Urothelium cell line (cell line): ENCODE results near the gene LCP1.

ENCODE experiments used
- DNase-seq: peaks from one replicate; pipeline ENCODE4 v3.0.0; 2011; ENCODE audit warnings: low spot score, mixed read lengths
- FAIRE-seq: peaks from 2 replicates; lab custom pipeline; 2011; peaks lifted over from hg19 to GRCh38; lab: Jason Lieb, UNC

The LCP1 gene

GRCh38 chr13:46160471-46161066 lies 21.4 kb downstream of the LCP1 start:
- no peak for FAIRE-seq
- peak; percentile 39 for DNase-seq

GRCh38 chr13:46160065-46160464 lies 21.9 kb downstream of the LCP1 start:
- FAIRE-seq: no peak
- DNase-seq: no peak

GRCh38 chr13:46158983-46159382 lies 23.0 kb downstream of the LCP1 start:
- DNase-seq: no peak
- no peak for FAIRE-seq

- DNase-seq (no peak), FAIRE-seq (no peak)
Measured at GRCh38 chr13:46158222-46158621, 23.8 kb downstream of the LCP1 start.

- DNase-seq: no peak
- no peak for FAIRE-seq
Measured at GRCh38 chr13:46154136-46154801, 27.7 kb downstream of the LCP1 start.

GRCh38 chr13:46152627-46153328 lies 29.2 kb downstream of the LCP1 start:
- FAIRE-seq (no peak), DNase-seq (no peak)

- FAIRE-seq (no peak), DNase-seq (no peak)
Measured at GRCh38 chr13:46150134-46150693, 31.8 kb downstream of the LCP1 start.

GRCh38 chr13:46149272-46150133 lies 32.5 kb downstream of the LCP1 start:
- no peak for FAIRE-seq
- no peak for DNase-seq

GRCh38 chr13:46146898-46147297 lies 35.1 kb downstream of the LCP1 start:
- FAIRE-seq (no peak), DNase-seq (no peak)

GRCh38 chr13:46145950-46146349 lies 36.0 kb downstream of the LCP1 start:
- no peak for FAIRE-seq
- no peak for DNase-seq

GRCh38 chr13:46145135-46145534 lies 36.8 kb downstream of the LCP1 start:
- no peak for DNase-seq
- FAIRE-seq: no peak

GRCh38 chr13:46143184-46143701 lies 38.7 kb downstream of the LCP1 start:
- FAIRE-seq: no peak
- DNase-seq: no peak

- no peak for FAIRE-seq
- DNase-seq: no peak
Measured at GRCh38 chr13:46142776-46143175, 39.2 kb downstream of the LCP1 start.

- DNase-seq: no peak
- FAIRE-seq: no peak
Measured at GRCh38 chr13:46140044-46140443, 41.9 kb downstream of the LCP1 start.

- FAIRE-seq (no peak), DNase-seq (no peak)
Measured at GRCh38 chr13:46137627-46138317, 44.2 kb downstream of the LCP1 start.

- no peak for FAIRE-seq
- DNase-seq: no peak
Measured at GRCh38 chr13:46136688-46137087, 45.3 kb downstream of the LCP1 start.

GRCh38 chr13:46134961-46135522 lies 46.9 kb downstream of the LCP1 start:
- FAIRE-seq (no peak), DNase-seq (no peak)

GRCh38 chr13:46134494-46134893 lies 47.5 kb downstream of the LCP1 start:
- FAIRE-seq (no peak), DNase-seq (no peak)

GRCh38 chr13:46132109-46132508 lies 49.9 kb downstream of the LCP1 start:
- DNase-seq: no peak
- no peak for FAIRE-seq

GRCh38 chr13:46131705-46132104 lies 50.3 kb downstream of the LCP1 start:
- no peak for DNase-seq
- no peak for FAIRE-seq
